Activated naive CD4-positive, alpha-beta T cell treated with Interleukin-2 at 50 U/mL for 16 hours (primary cell): ENCODE measurements around the gene DDX1.
"Not testable (repeated sequence)": the region's sequence is repeated elsewhere in the genome, so short reads cannot be mapped to it uniquely, and the experiment has no call there.

Experiments
- DNase-seq: peaks from one replicate; pipeline ENCODE4 v3.0.0-alpha.2; 2020

Gene DDX1

GRCh38 chr2:15595936-15596335 lies 4.3 kb downstream of the DDX1 start:
- DNase-seq = no peak

GRCh38 chr2:15596350-15596749 lies 4.7 kb downstream of the DDX1 start:
- no peak for DNase-seq

DNA sequence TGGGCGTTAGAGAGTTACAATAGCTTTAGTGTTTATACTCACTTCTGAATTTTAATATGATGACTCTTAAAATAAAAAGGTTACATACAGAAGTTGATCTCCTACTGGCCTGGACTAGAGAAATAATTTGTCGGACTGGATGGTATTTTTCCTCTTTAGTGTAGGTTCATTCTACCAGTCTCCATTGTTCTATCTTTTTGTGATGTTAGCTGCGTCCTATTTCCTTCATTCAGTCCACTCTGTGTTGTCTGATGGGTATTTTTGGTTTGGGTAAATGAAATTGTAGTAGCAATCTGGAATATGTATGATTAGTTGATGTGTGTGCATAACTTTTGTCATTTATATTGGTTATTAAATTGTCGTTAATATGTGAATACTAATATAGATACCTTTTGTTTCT lies 5.3 kb downstream of the DDX1 start:
- DNase-seq = no peak

DNA sequence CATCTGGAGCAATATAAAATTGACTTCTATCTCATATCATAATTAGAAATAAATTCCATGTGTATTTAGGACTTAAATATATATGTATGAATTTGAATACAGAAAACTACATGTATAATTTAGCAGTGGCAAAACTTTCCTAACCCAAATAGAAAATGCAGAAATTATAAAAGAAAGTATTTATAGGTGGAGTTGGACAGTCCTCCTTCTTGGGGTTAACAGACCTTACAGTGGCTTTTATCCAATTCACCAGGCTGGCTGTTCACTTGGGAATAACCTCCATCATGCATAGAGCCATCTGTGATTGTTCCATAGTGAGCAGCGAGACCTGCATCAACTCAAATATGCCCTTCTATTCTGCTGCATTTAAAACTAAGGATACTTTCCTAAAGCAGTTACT lies 8.3 kb downstream of the DDX1 start:
- no peak for DNase-seq

DNA sequence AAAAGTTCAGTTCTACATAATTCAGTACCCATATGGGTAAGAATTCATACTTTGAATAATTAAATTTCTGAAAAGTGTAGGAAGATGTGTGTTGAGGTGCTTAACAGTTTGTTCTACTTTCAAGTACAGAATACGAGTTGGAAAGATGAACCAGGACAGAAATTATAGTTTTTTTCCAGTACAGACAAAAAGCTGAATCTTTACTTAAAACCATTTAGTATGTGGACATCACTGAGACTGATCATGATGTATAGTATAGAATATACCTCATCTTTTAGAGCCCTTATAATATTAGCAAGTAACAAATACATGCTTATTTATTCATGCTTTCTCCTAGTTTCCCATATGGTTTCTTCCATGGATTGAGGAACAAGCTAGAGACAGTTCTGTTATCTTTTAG lies 10.0 kb downstream of the DDX1 start:
- DNase-seq = no peak

- DNase-seq = no peak
Observed at GRCh38 chr2:15602393-15602792, 10.7 kb downstream of the DDX1 start.

- no peak for DNase-seq
Observed at GRCh38 chr2:15603044-15603765, 11.5 kb downstream of the DDX1 start.

- DNase-seq = no peak
Observed at GRCh38 chr2:15603948-15604347, 12.3 kb downstream of the DDX1 start.

- no peak for DNase-seq
Observed at GRCh38 chr2:15605721-15606120, 14.1 kb downstream of the DDX1 start.

- DNase-seq = no peak
Observed at GRCh38 chr2:15606481-15607441, 15.1 kb downstream of the DDX1 start.

GRCh38 chr2:15607709-15608391 lies 16.2 kb downstream of the DDX1 start:
- DNase-seq = no peak

- DNase-seq = no peak
Observed at GRCh38 chr2:15608392-15608761, 16.7 kb downstream of the DDX1 start.

- DNase-seq = no peak
Observed at GRCh38 chr2:15609341-15610042, 17.8 kb downstream of the DDX1 start.

DNA sequence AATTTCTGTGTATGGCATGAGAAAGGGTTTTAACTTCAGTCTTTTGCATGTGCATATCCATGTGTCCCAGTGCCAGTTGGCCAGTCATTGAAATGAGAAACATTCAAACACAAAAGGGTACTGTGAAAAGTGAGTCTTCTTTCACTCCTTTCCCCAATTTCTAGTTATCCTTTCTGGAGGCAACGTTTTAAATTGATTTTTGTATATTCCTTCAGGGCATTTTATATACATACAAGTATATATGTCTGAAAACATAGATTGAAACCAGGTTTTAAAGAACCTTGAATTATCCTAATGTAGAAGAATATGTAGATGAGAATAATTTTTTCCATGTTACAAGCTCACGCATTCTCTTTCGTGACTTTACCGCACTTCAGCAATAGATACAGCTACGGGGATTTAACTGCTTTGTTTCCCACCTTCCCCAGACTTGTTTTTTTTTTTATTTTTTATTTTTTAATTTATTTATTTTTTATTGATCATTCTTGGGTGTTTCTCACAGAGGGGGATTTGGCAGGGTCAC lies 18.8 kb downstream of the DDX1 start:
- DNase-seq = no peak

GRCh38 chr2:15612101-15612500 lies 20.4 kb downstream of the DDX1 start:
- DNase-seq = not testable (repeated sequence)

GRCh38 chr2:15613736-15614429 lies 22.2 kb downstream of the DDX1 start:
- no peak for DNase-seq

- no peak for DNase-seq
Observed at GRCh38 chr2:15614545-15615300, 23.1 kb downstream of the DDX1 start.

DNA sequence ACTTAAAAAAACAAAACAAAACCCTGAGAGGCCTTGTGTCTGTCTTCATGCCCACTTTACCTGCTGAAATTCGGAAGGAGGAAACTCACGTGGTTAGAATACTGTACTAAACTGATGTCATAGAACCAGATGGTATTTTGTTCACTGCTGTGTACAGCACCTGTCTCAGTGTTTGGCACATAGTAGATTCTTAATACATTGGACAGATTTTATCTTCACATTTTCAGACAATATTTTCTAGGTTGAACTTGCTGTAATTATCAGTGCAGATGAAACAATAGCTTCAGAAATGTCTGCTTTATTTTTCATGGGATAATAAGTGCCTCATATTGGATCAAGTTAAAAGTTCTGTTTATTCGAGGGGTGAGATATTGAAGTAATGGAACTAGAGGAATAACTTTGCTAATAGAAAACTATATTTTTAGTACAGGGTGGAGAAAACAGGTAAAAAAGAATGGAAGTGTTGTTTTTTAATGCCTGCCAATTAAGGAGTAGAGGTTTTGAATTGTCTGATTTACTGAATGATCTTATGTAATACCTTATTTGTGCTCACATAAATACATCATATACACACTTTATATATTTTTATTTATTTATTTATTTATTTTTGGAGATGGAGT lies 23.7 kb downstream of the DDX1 start:
- DNase-seq = no peak

- no peak for DNase-seq
Observed at GRCh38 chr2:15616429-15616828, 24.8 kb downstream of the DDX1 start.

DNA sequence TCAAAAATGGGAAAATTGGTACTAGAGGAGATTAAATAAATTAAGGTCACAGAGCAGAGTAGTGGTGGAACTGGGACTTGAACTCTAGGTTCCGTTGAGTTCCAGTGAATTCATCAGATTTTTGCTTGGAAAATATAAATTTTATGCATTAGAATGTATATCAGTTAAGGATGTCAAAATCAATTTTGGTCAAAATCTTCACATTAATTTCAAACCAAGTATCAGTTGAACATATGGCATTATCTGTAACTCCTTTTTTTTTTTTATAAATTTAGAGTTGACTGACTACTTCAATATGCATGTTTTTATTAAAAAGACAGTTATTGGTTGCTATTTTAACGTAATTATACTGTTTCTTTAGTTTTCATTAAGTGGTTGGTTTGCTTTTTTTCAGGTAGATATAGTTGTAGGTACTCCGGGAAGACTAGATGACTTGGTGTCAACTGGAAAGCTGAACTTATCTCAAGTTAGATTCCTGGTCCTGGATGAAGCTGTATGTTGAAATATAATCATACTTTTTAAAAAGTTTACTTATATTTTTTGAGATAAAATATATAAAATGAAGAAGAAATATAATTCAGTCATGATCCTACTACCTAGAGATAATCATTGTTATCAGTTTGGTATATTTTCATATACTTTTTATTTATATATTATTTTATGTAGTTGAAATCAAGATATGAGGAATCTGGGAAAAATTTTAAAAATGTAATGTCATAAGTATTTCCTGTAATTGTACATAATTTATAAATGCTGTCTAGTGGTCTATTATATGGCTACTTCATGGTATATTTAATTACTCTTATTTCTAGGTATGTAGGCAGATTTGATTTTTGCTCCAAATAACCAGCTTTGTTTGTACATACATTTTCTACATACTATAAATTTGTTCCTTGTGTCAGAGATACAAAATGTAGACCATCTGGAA lies 25.4 kb downstream of the DDX1 start:
- DNase-seq = no peak
